Esophagus squamous epithelium (tissue), 5 donors: ENCODE results near the gene GALNT2. TPM values are rescaled to one million over a fixed set of nuclear protein-coding genes. Genes with fewer than 3 reads are reported as not detected.

Experiments
- DNase-seq: peaks from one replicate; lab custom pipeline; 2025; lab: John Stamatoyannopoulos, UW
- H3K27ac ChIP-seq, 4 donors: fragments of 200-600 bp; sonication (generic); one replicate each; pipeline ENCODE4 v1.5.1; 2016 to 2019; ENCODE audit warnings: mild to moderate bottlenecking in 1 of 4
- H3K27me3 ChIP-seq, 4 donors: fragments of 200-600 bp; sonication (generic); 1 replicate in 3 of 4; 2 replicates in 1 of 4; pipeline versions ENCODE4 v1.5.1 to v1.6.0; 2017 to 2021; ENCODE audit warnings: antibody characterized with exemption in 1 of 4
- H3K36me3 ChIP-seq, 3 donors: fragments of 200-600 bp; sonication (generic); one replicate each; pipeline ENCODE4 v1.5.1; 2016 to 2019
- H3K4me1 ChIP-seq, 3 donors: fragments of 200-600 bp; sonication (generic); one replicate each; pipeline ENCODE4 v1.5.1; 2017 to 2019
- H3K4me3 ChIP-seq, 4 donors: fragments of 200-600 bp; sonication (generic); 1 replicate in 3 of 4; 2 replicates in 1 of 4; pipeline ENCODE4 v1.5.1; 2016 to 2019; ENCODE audit warnings: mild to moderate bottlenecking in 2 of 4, moderate library complexity in 1 of 4
- H3K9me3 ChIP-seq, 3 donors: fragments of 200-600 bp; sonication (generic); one replicate each; pipeline ENCODE4 v1.5.1; 2016 to 2019
- POLR2A ChIP-seq, 4 donors: fragments of 450-650 bp; IDR thresholded peaks; one replicate each; pipeline ENCODE4 v1.6.1; 2017; ENCODE audit warnings: antibody characterized with exemption in 4 of 4, mild to moderate bottlenecking in 4 of 4, moderate library complexity in 3 of 4
- WGBS, 2 donors: methylation state at CpG; one replicate each; pipeline ENCODE4 v1.1.5; 2018; 5-methylcytosine and 5-hydroxymethylcytosine counted together
- intact Hi-C: fragments of 100-400 bp; cut with DNase I; formaldehyde crosslinking; loops from one replicate; pipeline ENCODE4 v1.15.0; 2022
- total RNA-seq, 4 donors: library from RNA; depleted of rRNA; stranded (reverse); fragments of >200 nt; gene quantifications; one replicate each; pipeline ENCODE4 v1.1.0, GENCODE V29; 2016
- TF ChIP-seq, protein P1 (sequence below), 6 experiments: fragments of 450-650 bp in 4 of 6; fragments of 200-600 bp in 2 of 6; sonication (generic) in 2 of 6; IDR thresholded peaks; one replicate each; pipeline ENCODE4 v1.5.1; 2016 to 2019; ENCODE audit warnings: antibody characterized with exemption in 6 of 6, mild to moderate bottlenecking in 4 of 6, moderate library complexity in 4 of 6
- donor health status: DM: yes; HTN: yes; CAD: no.

GALNT2 gene
- total RNA-seq, 4 donors from 2014 or later = 25.8 to 36.2 (median 31.0) TPM

GRCh38 chr1:230224101-230224960, 157.3 kb downstream of the GALNT2 start:
- DNase-seq = no peak
- Histone ChIP-seq H3K4me1 (peaks cover 0 to 4% (median 0%) of the 10 kb centered on the region in 3 donors), H3K4me3 (no peak overlapping the region), H3K9me3 (no peaks in the 10 kb centered on the region), H3K27me3 (no peaks in the 10 kb centered on the region), H3K27ac (peak overlapping the region in 1 of 4 donors; percentile 32), H3K36me3 (peaks cover 0 to 4% (median 0%) of the 10 kb centered on the region in 3 donors)
- intact Hi-C loops = no loop called here
- 84 to 91% methylated on average over 18 of the region's 18 CpGs for WGBS, 2 donors
- TF ChIP-seq POLR2A (IDR thresholded peaks at IDR 0.05) = no peak
- TF ChIP-seq, protein P1, sequence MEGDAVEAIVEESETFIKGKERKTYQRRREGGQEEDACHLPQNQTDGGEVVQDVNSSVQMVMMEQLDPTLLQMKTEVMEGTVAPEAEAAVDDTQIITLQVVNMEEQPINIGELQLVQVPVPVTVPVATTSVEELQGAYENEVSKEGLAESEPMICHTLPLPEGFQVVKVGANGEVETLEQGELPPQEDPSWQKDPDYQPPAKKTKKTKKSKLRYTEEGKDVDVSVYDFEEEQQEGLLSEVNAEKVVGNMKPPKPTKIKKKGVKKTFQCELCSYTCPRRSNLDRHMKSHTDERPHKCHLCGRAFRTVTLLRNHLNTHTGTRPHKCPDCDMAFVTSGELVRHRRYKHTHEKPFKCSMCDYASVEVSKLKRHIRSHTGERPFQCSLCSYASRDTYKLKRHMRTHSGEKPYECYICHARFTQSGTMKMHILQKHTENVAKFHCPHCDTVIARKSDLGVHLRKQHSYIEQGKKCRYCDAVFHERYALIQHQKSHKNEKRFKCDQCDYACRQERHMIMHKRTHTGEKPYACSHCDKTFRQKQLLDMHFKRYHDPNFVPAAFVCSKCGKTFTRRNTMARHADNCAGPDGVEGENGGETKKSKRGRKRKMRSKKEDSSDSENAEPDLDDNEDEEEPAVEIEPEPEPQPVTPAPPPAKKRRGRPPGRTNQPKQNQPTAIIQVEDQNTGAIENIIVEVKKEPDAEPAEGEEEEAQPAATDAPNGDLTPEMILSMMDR (IDR thresholded peaks at IDR 0.05) = no peak

GRCh38 chr1:230226007-230226800, 159.2 kb downstream of the GALNT2 start:
- H3K27ac ChIP-seq = no peak overlapping the region
- H3K9me3 ChIP-seq = no peaks in the 10 kb centered on the region
- H3K4me3 ChIP-seq = no peak overlapping the region
- intact Hi-C loops = no loop called here
- H3K27me3 ChIP-seq = no peaks in the 10 kb centered on the region
- 83 to 85% methylated on average over 4 to 10 of the region's 16 CpGs for WGBS, 2 donors
- TF ChIP-seq, protein P1 (IDR thresholded peaks at IDR 0.05) = no peak
- TF ChIP-seq POLR2A (IDR thresholded peaks at IDR 0.05) = no peak
- no peak for DNase-seq
- peaks cover 0 to 9% (median 0%) of the 10 kb centered on the region in 3 donors for H3K4me1 ChIP-seq
- H3K36me3 ChIP-seq = peaks cover 0 to 4% (median 0%) of the 10 kb centered on the region in 3 donors

- Histone ChIP-seq H3K27ac (no peak overlapping the region), H3K4me3 (no peak overlapping the region), H3K4me1 (peaks cover 0 to 13% (median 0%) of the 10 kb centered on the region in 3 donors), H3K36me3 (peaks cover 0 to 4% (median 0%) of the 10 kb centered on the region in 3 donors), H3K9me3 (no peaks in the 10 kb centered on the region), H3K27me3 (no peaks in the 10 kb centered on the region)
- TF ChIP-seq POLR2A (IDR thresholded peaks at IDR 0.05) = no peak
- TF ChIP-seq, protein P1 (IDR thresholded peaks at IDR 0.05) = no peak
- intact Hi-C loops = no loop called here
- DNase-seq = no peak
These were observed 159.8 kb downstream of the GALNT2 start for GRCh38 chr1:230226814-230227213.

GRCh38 chr1:230228236-230228897, 161.3 kb downstream of the GALNT2 start:
- intact Hi-C loops = no loop called here
- TF ChIP-seq, protein P1 (IDR thresholded peaks at IDR 0.05) = no peak
- TF ChIP-seq POLR2A (IDR thresholded peaks at IDR 0.05) = no peak
- DNase-seq = no peak
- Histone ChIP-seq H3K9me3 (no peaks in the 10 kb centered on the region), H3K4me1 (peaks cover 0 to 13% (median 0%) of the 10 kb centered on the region in 3 donors), H3K27me3 (no peaks in the 10 kb centered on the region), H3K4me3 (no peak overlapping the region), H3K27ac (no peak overlapping the region), H3K36me3 (peaks cover 0 to 4% (median 0%) of the 10 kb centered on the region in 3 donors)
- WGBS, 2 donors = 92 to 95% methylated on average over 9 of the region's 9 CpGs
